ENCODE measurements around the gene GPR75. TPM values are rescaled to one million over a fixed set of nuclear protein-coding genes. Genes with fewer than 3 reads are reported as not detected.

GPR75 gene
- total RNA-seq, 2 experiments from 2014 or later = 1.6 to 2.0 TPM

GRCh38 chr2:53867169-53867568, 7.4 kb upstream of the GPR75 start:
- no peak overlapping the region for H3K27ac Mint-ChIP-seq
- H3K9me3 Mint-ChIP-seq = no peaks in the 10 kb centered on the region
- ChIA-PET CTCF (no interaction called here), POLR2A (no interaction called here)
- DNase-seq = no peak
- H3K4me3 Mint-ChIP-seq = no peak overlapping the region
- Histone ChIP-seq H3K4me1 (ENCODE audit: insufficient read depth, low read length) (no peaks in the 10 kb centered on the region), H3K27me3 (ENCODE audit: control insufficient read depth in 1 of 2, insufficient read depth in 2 of 2, low read length in 2 of 2) (no peaks in the 10 kb centered on the region), H3K9me3 (ENCODE audit: control insufficient read depth in 1 of 2, insufficient read depth in 1 of 2, low read length in 2 of 2) (no peaks in the 10 kb centered on the region), H3K36me3 (ENCODE audit: insufficient read depth, low read length) (peaks cover 51% of the 10 kb centered on the region), H3K27ac (ENCODE audit: low read depth in 1 of 2, low read length in 2 of 2) (no peak overlapping the region), H3K4me3 (ENCODE audit: low read length) (no peak overlapping the region)
- no peak for TF ChIP-seq CTCF (IDR thresholded peaks at IDR 0.05)
- H3K4me1 Mint-ChIP-seq (ENCODE audit: low read depth) = peaks cover 7% of the 10 kb centered on the region
- H3K27me3 Mint-ChIP-seq = no peaks in the 10 kb centered on the region
- no peak for ATAC-seq (ENCODE audit: poor library complexity)
- H3K36me3 Mint-ChIP-seq (ENCODE audit: low read depth) = peaks cover 60% of the 10 kb centered on the region
- intact Hi-C loops (cut with DNase I, micrococcal nuclease) = no loop called here

GRCh38 chr2:53865962-53866361, 6.2 kb upstream of the GPR75 start:
- H3K36me3 ChIP-seq (ENCODE audit: insufficient read depth, low read length) = peaks cover 51% of the 10 kb centered on the region
- no peaks in the 10 kb centered on the region for H3K27me3 ChIP-seq (ENCODE audit: control insufficient read depth in 1 of 2, insufficient read depth in 2 of 2, low read length in 2 of 2)
- Mint-ChIP-seq H3K4me3 (no peak overlapping the region), H3K27ac (no peak overlapping the region), H3K9me3 (no peaks in the 10 kb centered on the region), H3K27me3 (no peaks in the 10 kb centered on the region), H3K4me1 (ENCODE audit: low read depth) (peaks cover 17% of the 10 kb centered on the region), H3K36me3 (ENCODE audit: low read depth) (peaks cover 57% of the 10 kb centered on the region)
- no peak overlapping the region for H3K4me3 ChIP-seq (ENCODE audit: low read length)
- POLR2A ChIA-PET = interaction anchor here (0.7 to 1.0 kb wide), 2 partner anchors 10 to 105 kb away, joined by 3 read pairs; partner anchors contain the start of gene PSME4
- H3K9me3 ChIP-seq (ENCODE audit: control insufficient read depth in 1 of 2, insufficient read depth in 1 of 2, low read length in 2 of 2) = no peaks in the 10 kb centered on the region
- TF ChIP-seq CTCF (IDR thresholded peaks at IDR 0.05) = no peak
- DNase-seq = no peak
- CTCF ChIA-PET = no interaction called here
- intact Hi-C loops (cut with DNase I, micrococcal nuclease) = no loop called here
- no peaks in the 10 kb centered on the region for H3K4me1 ChIP-seq (ENCODE audit: insufficient read depth, low read length)
- H3K27ac ChIP-seq (ENCODE audit: low read depth in 1 of 2, low read length in 2 of 2) = no peak overlapping the region
- ATAC-seq (ENCODE audit: poor library complexity) = no peak

GRCh38 chr2:53865264-53865663, 5.5 kb upstream of the GPR75 start:
- Mint-ChIP-seq H3K36me3 (ENCODE audit: low read depth) (peaks cover 64% of the 10 kb centered on the region), H3K9me3 (no peaks in the 10 kb centered on the region), H3K4me3 (no peak overlapping the region), H3K27ac (no peak overlapping the region), H3K4me1 (ENCODE audit: low read depth) (peaks cover 17% of the 10 kb centered on the region), H3K27me3 (no peaks in the 10 kb centered on the region)
- no peaks in the 10 kb centered on the region for H3K27me3 ChIP-seq (ENCODE audit: control insufficient read depth in 1 of 2, insufficient read depth in 2 of 2, low read length in 2 of 2)
- no peak for DNase-seq
- ChIA-PET CTCF (no interaction called here), POLR2A (no interaction called here)
- ATAC-seq (ENCODE audit: poor library complexity) = no peak
- H3K9me3 ChIP-seq (ENCODE audit: control insufficient read depth in 1 of 2, insufficient read depth in 1 of 2, low read length in 2 of 2) = no peaks in the 10 kb centered on the region
- H3K4me1 ChIP-seq (ENCODE audit: insufficient read depth, low read length) = no peaks in the 10 kb centered on the region
- no peak for TF ChIP-seq CTCF (IDR thresholded peaks at IDR 0.05)
- H3K4me3 ChIP-seq (ENCODE audit: low read length) = no peak overlapping the region
- peaks cover 56% of the 10 kb centered on the region for H3K36me3 ChIP-seq (ENCODE audit: insufficient read depth, low read length)
- no peak overlapping the region for H3K27ac ChIP-seq (ENCODE audit: low read depth in 1 of 2, low read length in 2 of 2)
- intact Hi-C loops (cut with DNase I, micrococcal nuclease) = no loop called here
